Measurements from ENCODE around the gene DTNBP1. TPM values are rescaled to one million over a fixed set of nuclear protein-coding genes. Genes with fewer than 3 reads are reported as not detected.
A peak's percentile ranks its signal among the peaks of the same experiment; 100 is the strongest.
"Not testable (repeated sequence)": the region's sequence is repeated elsewhere in the genome, so short reads cannot be mapped to it uniquely, and the experiment has no call there.

DTNBP1 gene
- total and polyA plus RNA-seq, 5 experiments from 2014 or later: 23.1 to 41.5 (median 32.5) TPM

DNA sequence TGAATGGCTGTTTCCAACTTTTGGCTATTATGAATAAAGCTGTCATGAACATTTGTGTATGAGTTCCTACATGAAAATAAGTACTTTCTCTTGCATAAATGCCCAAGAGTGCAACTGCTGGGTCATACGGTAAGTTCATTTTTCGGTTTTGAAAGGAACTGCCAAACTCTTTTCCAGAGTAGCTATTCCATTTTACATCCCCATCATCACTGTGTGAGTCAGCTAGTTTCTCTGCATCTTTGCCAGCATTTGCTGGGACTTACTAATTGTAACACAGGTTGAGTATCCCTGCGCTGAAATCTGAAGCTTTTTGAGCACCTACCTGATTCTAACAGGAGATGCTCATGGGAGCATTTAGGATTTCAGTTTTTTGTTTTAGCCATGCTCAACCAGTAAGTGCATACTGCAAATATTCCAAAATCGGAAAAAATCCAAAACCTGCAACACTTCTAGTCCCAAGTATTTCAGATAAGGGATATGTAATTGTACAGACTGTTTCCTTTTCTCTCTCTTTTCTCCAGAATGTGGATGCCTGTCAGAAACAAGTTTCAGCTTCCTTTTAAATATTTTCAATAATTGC lies 118.4 kb downstream of the DTNBP1 start:
- Mint-ChIP-seq H3K27ac (no peak overlapping the region), H3K9me3 (peaks cover 0 to 8% (median 4%) of the 10 kb centered on the region in 9 donors), H3K4me3 (no peak overlapping the region), H3K36me3 (peaks cover 0 to 28% (median 2%) of the 10 kb centered on the region in 3 donors), H3K27me3 (no peaks in the 10 kb centered on the region), H3K4me1 (peaks cover under 1 to 19% (median 10%) of the 10 kb centered on the region in 4 donors)
- ATAC-seq (no peak), DNase-seq (no peak)
- POLR2A ChIA-PET: no interaction called here

DNA sequence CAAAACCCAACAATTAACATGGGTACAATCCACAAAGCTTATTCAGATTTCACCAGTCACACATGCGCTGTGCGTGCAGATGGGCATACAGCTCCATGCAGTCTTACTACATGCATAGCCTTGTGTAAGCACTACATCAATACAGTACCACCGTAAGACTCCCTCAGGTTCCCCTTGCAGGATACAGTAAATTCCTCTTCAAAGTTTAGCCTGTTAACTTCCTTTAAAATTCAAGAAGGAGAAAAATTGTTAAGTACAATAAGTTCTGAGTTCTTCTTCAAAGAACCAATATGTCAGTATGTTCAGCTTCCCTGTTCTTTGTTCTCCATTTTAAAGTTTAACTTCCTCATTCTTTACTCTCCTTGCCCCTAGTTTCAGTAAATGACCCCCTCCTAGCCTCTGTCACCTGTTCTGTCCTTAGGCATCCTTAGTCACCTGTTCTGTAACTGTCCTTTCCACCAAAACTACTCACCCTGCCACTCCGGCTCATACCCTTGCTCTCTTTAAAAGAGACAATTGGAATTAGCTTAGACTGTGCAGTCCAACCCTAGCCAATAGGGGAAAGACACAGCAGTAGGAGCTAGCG lies 119.4 kb downstream of the DTNBP1 start:
- DNase-seq, H3K27me3 Mint-ChIP-seq, ATAC-seq, H3K9me3 Mint-ChIP-seq, H3K4me3 Mint-ChIP-seq, POLR2A ChIA-PET: not testable (repeated sequence)
- peaks cover 5 to 17% (median 12%) of the 10 kb centered on the region in 4 donors for H3K4me1 Mint-ChIP-seq
- H3K36me3 Mint-ChIP-seq: peaks cover 0 to 28% (median 2%) of the 10 kb centered on the region in 3 donors
- H3K27ac Mint-ChIP-seq: peak overlapping the region in 1 of 10 donors; percentile 37

DNA sequence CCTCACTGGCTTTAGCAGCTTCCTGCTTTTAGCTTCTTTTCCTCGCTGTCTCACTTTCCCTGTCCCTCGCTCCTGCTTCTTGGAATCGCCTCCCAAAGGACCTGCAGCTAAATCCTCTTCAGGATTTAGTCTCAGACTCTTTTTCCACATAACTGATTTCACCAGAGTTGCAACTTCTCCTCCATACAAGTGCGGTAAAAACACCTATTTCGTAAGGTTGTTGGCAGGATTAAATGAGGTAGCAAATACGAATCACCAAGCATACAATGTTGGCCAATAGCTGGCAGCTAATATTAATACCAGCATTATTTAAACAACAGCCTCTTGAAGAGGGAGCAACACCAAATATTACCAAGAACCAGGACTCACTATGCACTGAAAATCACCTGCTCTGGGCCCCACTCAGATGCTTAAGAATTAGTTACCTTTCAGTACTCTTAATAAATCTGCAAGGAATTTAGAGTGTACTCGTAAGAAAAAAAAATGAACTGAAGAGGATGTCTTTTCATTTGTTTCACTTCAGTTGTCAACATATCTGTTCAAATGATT lies 123.0 kb downstream of the DTNBP1 start:
- Mint-ChIP-seq H3K4me3 (no peak overlapping the region), H3K4me1 (peaks cover 11 to 29% (median 20%) of the 10 kb centered on the region in 4 donors), H3K36me3 (peaks cover 0 to 20% (median 2%) of the 10 kb centered on the region in 3 donors), H3K27ac (no peak overlapping the region), H3K9me3 (peaks cover 0 to 11% (median 4%) of the 10 kb centered on the region in 9 donors), H3K27me3 (no peaks in the 10 kb centered on the region)
- POLR2A ChIA-PET: no interaction called here
- DNase-seq: no peak
- no peak for ATAC-seq

DNA sequence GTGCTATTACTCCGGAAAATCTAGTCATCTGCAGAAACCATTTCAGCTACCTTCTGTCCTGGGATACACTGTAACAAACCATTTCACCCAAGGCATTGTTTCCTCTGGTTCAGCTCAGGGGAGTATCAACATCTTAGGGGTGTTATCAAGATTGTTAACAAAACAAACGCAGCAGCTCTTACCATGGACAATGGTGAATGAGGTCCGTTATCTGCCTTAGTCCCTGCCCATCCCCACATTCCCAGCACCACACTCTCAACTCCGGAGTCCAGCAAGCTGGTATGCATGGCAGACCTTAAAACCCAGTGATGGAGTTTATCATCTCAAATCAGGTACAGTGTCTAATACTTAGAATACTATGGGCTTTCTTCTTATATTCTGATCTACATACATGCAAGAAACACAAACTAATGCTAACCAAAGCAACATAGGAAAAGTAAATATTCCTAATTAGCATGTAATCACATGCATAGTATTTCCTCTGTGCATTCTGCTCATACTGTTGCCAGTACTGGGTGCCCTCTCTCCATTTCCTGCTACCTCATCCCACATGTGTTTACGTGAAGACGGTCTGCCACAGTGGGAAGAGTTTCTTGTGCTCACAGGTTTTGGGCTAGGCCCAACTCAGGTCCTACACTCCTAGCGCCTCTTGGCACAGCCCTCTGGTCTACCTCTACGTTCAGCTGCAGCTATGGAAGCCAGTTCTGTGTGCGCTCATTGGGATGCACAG lies 123.9 kb downstream of the DTNBP1 start:
- Mint-ChIP-seq H3K27me3 (no peaks in the 10 kb centered on the region), H3K36me3 (peaks cover 0 to 13% (median 2%) of the 10 kb centered on the region in 3 donors), H3K4me3 (no peak overlapping the region), H3K4me1 (peaks cover 11 to 32% (median 20%) of the 10 kb centered on the region in 4 donors), H3K27ac (peak overlapping the region in 3 of 10 donors; percentile 14 to 41 (median 16)), H3K9me3 (peaks cover 0 to 8% (median 2%) of the 10 kb centered on the region in 9 donors)
- DNase-seq (no peak), ATAC-seq (no peak)
- POLR2A ChIA-PET: no interaction called here

DNA sequence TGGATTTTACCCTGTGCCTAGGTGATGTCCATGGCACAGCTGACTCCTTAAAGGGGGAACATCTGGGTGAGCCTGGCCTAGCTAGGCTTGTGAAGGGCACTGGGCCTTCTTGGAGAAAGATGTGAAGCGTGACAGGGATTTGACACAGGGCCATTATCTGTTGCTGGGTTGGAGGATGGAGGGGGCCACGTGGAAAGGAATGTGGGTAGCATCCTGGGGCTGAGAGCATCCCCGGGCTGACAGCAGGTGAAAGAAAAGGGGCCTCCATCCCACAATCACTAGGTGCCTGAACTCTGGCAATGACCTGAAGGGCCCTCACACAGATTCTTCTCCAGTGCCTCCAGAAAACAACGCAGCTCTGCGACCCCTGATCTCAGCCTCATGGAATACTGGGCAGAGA lies 124.7 kb downstream of the DTNBP1 start:
- peaks cover 11 to 26% (median 18%) of the 10 kb centered on the region in 4 donors for H3K4me1 Mint-ChIP-seq
- H3K4me3 Mint-ChIP-seq: no peak overlapping the region
- H3K27ac Mint-ChIP-seq: peak overlapping the region in 3 of 10 donors; percentile 41 to 77 (median 69)
- DNase-seq (no peak), ATAC-seq (no peak)
- H3K36me3 Mint-ChIP-seq: peaks cover 0 to 10% (median 8%) of the 10 kb centered on the region in 3 donors
- POLR2A ChIA-PET: no interaction called here
- H3K9me3 Mint-ChIP-seq: peaks cover 0 to 3% (median 0%) of the 10 kb centered on the region in 9 donors
- no peaks in the 10 kb centered on the region for H3K27me3 Mint-ChIP-seq

DNA sequence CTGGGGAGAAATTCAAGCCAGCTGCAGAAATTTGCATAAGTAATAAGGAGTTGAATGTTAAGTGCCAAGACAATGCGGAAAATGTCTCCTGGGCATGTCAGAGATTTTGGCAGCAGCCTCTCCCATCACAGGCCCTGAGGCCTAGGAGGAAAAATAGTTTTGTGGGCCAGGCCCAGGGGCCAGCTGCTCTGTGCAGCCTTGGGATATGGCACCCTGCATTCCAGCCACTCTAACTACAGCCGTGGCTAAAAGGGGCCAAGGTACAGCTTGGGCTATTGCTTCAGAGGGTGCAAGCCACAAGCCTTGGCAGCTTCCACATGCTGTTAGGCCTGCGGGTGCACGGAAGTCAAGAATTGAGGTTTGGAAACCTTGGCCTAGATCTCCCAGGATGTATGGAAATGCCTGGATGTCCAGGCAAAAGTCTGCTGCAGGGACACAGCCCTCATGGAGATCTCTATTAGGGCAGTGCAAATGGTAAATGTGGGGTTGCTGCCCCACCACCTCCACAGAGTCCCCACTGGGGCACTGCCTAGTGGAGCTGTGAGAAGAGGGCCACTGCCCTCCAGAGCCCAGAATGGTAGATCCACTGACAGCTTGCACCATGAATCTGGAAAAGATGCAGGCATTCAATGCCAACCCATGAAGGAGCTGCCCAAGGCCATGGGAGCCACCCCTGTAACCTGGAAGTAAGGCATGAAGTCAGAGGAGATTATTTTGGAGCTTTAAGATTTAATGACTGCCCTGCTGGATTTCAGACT lies 126.5 kb downstream of the DTNBP1 start:
- ATAC-seq (no peak), DNase-seq (no peak)
- Mint-ChIP-seq H3K27me3 (no peaks in the 10 kb centered on the region), H3K36me3 (peaks cover 0 to 23% (median 17%) of the 10 kb centered on the region in 3 donors), H3K4me3 (no peak overlapping the region), H3K27ac (peak overlapping the region in 2 of 10 donors; percentile 43 to 44), H3K4me1 (peaks cover 11 to 26% (median 18%) of the 10 kb centered on the region in 4 donors), H3K9me3 (peaks cover 0 to 3% (median 0%) of the 10 kb centered on the region in 9 donors)
- POLR2A ChIA-PET: no interaction called here

DNA sequence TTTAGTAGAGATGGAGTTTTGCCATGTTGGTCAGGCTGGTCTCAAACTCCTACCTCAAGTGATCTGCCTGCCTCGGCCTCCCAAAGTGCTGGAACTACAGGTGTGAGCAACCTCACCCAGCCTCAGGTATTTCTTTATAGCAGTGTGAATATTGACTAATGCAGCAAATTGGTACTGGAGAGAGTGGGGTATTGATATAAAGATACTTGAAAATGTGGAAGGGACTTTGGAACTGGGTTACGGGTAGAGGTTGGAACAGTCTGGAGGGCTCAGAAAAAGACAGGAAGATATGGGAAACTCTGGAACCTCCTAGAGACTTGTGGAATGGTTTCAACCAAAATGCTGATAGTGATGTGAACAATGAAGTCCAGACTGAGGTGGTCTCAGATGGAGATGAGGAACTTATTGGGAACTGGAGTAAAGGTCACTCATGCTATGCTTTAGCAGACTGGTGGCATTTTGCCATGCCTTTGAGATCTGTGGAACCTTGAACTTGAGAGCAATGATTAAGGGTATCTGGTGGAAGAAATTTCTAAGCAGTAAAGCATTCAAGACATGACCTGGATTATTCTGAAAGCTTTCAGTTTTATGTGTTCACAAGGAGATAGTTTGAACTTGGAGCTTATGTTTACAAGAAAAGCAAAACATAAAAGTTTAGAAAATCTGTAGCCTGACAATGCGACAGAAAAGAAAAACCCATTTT lies 127.2 kb downstream of the DTNBP1 start:
- ATAC-seq (no peak), DNase-seq (no peak)
- POLR2A ChIA-PET: no interaction called here
- H3K27me3 Mint-ChIP-seq: no peaks in the 10 kb centered on the region
- peaks cover 0 to 3% (median 0%) of the 10 kb centered on the region in 9 donors for H3K9me3 Mint-ChIP-seq
- peaks cover 2 to 29% (median 24%) of the 10 kb centered on the region in 3 donors for H3K36me3 Mint-ChIP-seq
- H3K4me1 Mint-ChIP-seq: peaks cover 15 to 27% (median 26%) of the 10 kb centered on the region in 4 donors
- H3K27ac Mint-ChIP-seq: peak overlapping the region in 7 of 10 donors; percentile 3 to 68 (median 18)
- no peak overlapping the region for H3K4me3 Mint-ChIP-seq

DNA sequence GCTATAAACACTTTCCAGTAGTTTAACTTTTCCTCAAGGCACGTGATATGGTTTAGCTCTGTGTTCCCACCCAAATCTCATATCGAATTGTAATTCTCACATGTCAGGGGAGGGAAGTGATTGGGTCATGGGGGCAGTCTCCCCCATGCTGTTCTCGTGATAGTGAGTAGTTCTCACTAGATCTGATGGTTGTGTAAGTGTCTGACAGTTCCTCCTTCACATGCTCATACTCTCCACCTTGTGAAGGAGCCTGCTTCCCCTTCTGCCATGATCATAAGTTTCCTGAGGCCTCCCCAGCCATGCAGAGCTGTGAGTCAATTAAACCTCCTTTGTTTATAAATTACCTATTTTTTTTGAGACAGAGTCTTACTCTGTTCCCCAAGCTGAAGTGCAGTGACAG lies 127.9 kb downstream of the DTNBP1 start:
- Mint-ChIP-seq H3K9me3 (peaks cover 0 to 3% (median 0%) of the 10 kb centered on the region in 9 donors), H3K4me1 (peaks cover 17 to 31% (median 26%) of the 10 kb centered on the region in 4 donors), H3K27ac (peak overlapping the region in 5 of 10 donors; percentile 3 to 73 (median 38)), H3K4me3 (no peak overlapping the region), H3K27me3 (no peaks in the 10 kb centered on the region), H3K36me3 (peaks cover 4 to 36% (median 25%) of the 10 kb centered on the region in 3 donors)
- POLR2A ChIA-PET: no interaction called here
- DNase-seq: no peak
- no peak for ATAC-seq

DNA sequence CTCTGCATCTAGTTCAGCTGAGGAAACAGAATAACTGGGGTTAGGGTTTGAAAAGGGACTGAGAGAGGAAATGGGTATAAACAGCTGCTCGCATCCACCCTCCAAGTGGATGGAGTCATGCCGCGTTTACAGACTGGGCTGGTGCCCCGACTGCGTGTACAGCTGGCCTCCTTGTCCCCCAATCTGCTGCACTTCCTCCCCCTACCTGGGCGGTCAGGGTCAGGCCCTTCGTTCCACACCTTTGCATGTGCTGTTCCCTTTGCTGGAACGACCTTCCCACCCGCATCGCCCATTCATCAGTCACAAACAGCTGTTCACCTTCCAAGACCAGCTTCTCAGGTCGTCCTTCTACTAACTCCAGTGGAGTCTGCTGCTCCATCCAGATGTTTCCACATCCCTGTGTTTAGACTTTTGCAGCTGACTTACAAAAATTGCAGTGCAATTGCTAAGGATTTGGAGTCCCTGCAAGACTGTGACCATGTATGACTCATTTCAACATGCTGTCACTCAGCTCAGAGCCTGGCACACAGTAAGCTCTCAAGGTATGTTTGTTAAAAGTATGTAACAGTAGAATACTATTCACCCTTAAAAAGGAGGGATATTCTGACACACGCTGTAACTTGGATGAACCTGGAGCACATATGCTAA lies 129.3 kb downstream of the DTNBP1 start:
- no peak for DNase-seq
- peaks cover 0 to 3% (median 0%) of the 10 kb centered on the region in 9 donors for H3K9me3 Mint-ChIP-seq
- peaks cover 13 to 28% (median 22%) of the 10 kb centered on the region in 4 donors for H3K4me1 Mint-ChIP-seq
- H3K27ac Mint-ChIP-seq: peak overlapping the region in 1 of 10 donors; percentile 38
- POLR2A ChIA-PET: no interaction called here
- H3K27me3 Mint-ChIP-seq: no peaks in the 10 kb centered on the region
- no peak overlapping the region for H3K4me3 Mint-ChIP-seq
- ATAC-seq: no peak
- H3K36me3 Mint-ChIP-seq: peaks cover 5 to 43% (median 33%) of the 10 kb centered on the region in 3 donors

DNA sequence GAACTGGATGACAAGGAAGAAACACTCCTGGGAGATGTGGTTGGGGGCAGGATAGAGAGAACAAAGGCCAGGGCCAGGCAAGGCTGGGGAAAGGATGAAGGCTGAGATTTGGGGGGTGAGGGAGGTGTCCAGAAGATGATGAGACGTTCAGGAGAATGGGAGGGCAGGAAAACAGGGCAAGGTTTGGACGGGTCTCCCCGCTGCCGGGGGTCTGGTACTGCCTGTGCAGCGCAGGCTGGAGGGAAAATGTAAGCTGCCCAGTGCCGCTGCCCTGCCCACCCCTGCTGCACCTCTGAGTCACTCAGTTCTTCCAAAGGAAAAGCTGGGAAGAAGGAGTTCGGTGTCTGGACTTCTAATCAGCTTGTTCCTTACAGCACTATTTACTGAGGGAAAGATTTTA lies 130.9 kb downstream of the DTNBP1 start:
- peaks cover 10 to 26% (median 18%) of the 10 kb centered on the region in 4 donors for H3K4me1 Mint-ChIP-seq
- no peak for ATAC-seq
- no peak for DNase-seq
- H3K27ac Mint-ChIP-seq: peak overlapping the region in 1 of 10 donors; percentile 24
- no peaks in the 10 kb centered on the region for H3K27me3 Mint-ChIP-seq
- POLR2A ChIA-PET: interaction anchor here (0.5 kb wide), 1 partner anchor 1702 kb away, joined by 3 read pairs; no protein-coding TSS in a partner anchor
- peaks cover 18 to 56% (median 34%) of the 10 kb centered on the region in 3 donors for H3K36me3 Mint-ChIP-seq
- H3K9me3 Mint-ChIP-seq: peaks cover 0 to 8% (median 0%) of the 10 kb centered on the region in 9 donors
- H3K4me3 Mint-ChIP-seq: no peak overlapping the region

DNA sequence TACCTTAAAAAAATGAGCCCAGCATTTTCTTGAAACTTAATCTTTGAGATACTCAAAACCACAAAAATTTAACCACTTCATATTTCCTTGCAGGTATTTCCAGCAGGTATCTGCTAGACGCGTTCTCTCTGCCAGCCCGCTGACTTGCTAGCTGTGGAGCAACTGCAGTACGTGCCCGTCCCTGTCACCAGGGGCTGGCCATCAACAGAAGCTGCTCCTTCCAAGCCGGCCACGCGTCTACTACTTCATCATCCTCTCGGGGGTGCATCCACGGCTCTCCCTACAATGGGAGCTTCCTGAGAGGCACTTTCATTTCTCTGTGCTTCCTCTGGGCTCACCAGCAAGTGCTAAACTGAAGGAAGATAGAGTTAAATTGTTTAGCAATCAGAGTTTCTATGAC lies 132.4 kb downstream of the DTNBP1 start:
- H3K4me1 Mint-ChIP-seq: peaks cover 10 to 40% (median 25%) of the 10 kb centered on the region in 4 donors
- H3K36me3 Mint-ChIP-seq: peaks cover 27 to 71% (median 46%) of the 10 kb centered on the region in 3 donors
- peak overlapping the region in 7 of 10 donors; percentile 20 to 83 (median 60) for H3K27ac Mint-ChIP-seq
- DNase-seq (no peak), ATAC-seq (no peak)
- POLR2A ChIA-PET: no interaction called here
- no peaks in the 10 kb centered on the region for H3K27me3 Mint-ChIP-seq
- peaks cover 0 to 8% (median 0%) of the 10 kb centered on the region in 9 donors for H3K9me3 Mint-ChIP-seq
- H3K4me3 Mint-ChIP-seq: peak overlapping the region in 1 of 10 donors; percentile 63
